Measurements from ENCODE around the gene ABCC4.
A peak's percentile ranks its signal among the peaks of the same experiment; 100 is the strongest.
"Not testable (repeated sequence)": the region's sequence is repeated elsewhere in the genome, so short reads cannot be mapped to it uniquely, and the experiment has no call there.

The ABCC4 gene

GRCh38 chr13:95228130-95228529 lies 73.1 kb downstream of the ABCC4 start:
- no peak for DNase-seq

- DNase-seq, result peak; percentile 50
Observed at GRCh38 chr13:95226932-95227695, 74.1 kb downstream of the ABCC4 start.

GRCh38 chr13:95226476-95226875 lies 74.8 kb downstream of the ABCC4 start:
- DNase-seq, result no peak

- DNase-seq, result no peak
Observed at GRCh38 chr13:95226050-95226449, 75.2 kb downstream of the ABCC4 start.

GRCh38 chr13:95224064-95224463 lies 77.2 kb downstream of the ABCC4 start:
- DNase-seq, result no peak

- DNase-seq, result no peak
Observed at GRCh38 chr13:95222733-95223018, 78.6 kb downstream of the ABCC4 start.

GRCh38 chr13:95221971-95222732 lies 79.1 kb downstream of the ABCC4 start:
- no peak for DNase-seq

GRCh38 chr13:95220611-95221010 lies 80.6 kb downstream of the ABCC4 start:
- DNase-seq, result no peak

- no peak for DNase-seq
Observed at GRCh38 chr13:95217920-95218830, 83.1 kb downstream of the ABCC4 start.

- DNase-seq, result no peak
Observed at GRCh38 chr13:95216182-95216581, 85.1 kb downstream of the ABCC4 start.

- no peak for DNase-seq
Observed at GRCh38 chr13:95212983-95213850, 88.0 kb downstream of the ABCC4 start.

- no peak for DNase-seq
Observed at GRCh38 chr13:95209109-95209508, 92.1 kb downstream of the ABCC4 start.

GRCh38 chr13:95207769-95208366 lies 93.4 kb downstream of the ABCC4 start:
- no peak for DNase-seq

- no peak for DNase-seq
Observed at GRCh38 chr13:95206116-95206515, 95.1 kb downstream of the ABCC4 start.

- no peak for DNase-seq
Observed at GRCh38 chr13:95204231-95204765, 97.0 kb downstream of the ABCC4 start.

GRCh38 chr13:95201814-95202651 lies 99.2 kb downstream of the ABCC4 start:
- DNase-seq, result no peak

- not testable (repeated sequence) for DNase-seq
Observed at GRCh38 chr13:95200386-95200957, 100.8 kb downstream of the ABCC4 start.

- no peak for DNase-seq
Observed at GRCh38 chr13:95199896-95200295, 101.4 kb downstream of the ABCC4 start.

GRCh38 chr13:95198606-95199005 lies 102.6 kb downstream of the ABCC4 start:
- not testable (repeated sequence) for DNase-seq

- DNase-seq, result no peak
Observed at GRCh38 chr13:95197548-95197947, 103.7 kb downstream of the ABCC4 start.

Measured in activated CD4-positive, alpha-beta T cell treated with anti-CD3 and anti-CD28 coated beads, Interleukin-2, amount 50 U/mL, for 16 hours (primary cell).